IPS-NIHi11 (cell line): ENCODE results near the gene SLMAP.
A peak's percentile ranks its signal among the peaks of the same experiment; 100 is the strongest.

Experiments
- DNase-seq: peaks from one replicate; pipeline ENCODE4 v3.0.0; 2012; ENCODE audit warnings: mixed read lengths, low spot score

The SLMAP gene

GRCh38 chr3:57755741-57756527 lies at the start of gene SLMAP:
TSS of gene SLMAP (plus strand) at chr3:57756309. CDS start at chr3:57757652, 1,343 bp downstream.
- peak; percentile 94 for DNase-seq

GRCh38 chr3:57706462-57706861 lies 49.6 kb upstream of the SLMAP start:
- DNase-seq: no peak

- no peak for DNase-seq
These were observed 47.1 kb upstream of the SLMAP start for GRCh38 chr3:57709031-57709430.

- no peak for DNase-seq
These were observed 46.5 kb upstream of the SLMAP start for GRCh38 chr3:57709559-57709958.

- DNase-seq: no peak
These were observed 40.4 kb upstream of the SLMAP start for GRCh38 chr3:57715686-57716085.

GRCh38 chr3:57717205-57717868 lies 38.8 kb upstream of the SLMAP start:
- no peak for DNase-seq

GRCh38 chr3:57718118-57718517 lies 38.0 kb upstream of the SLMAP start:
- no peak for DNase-seq

- DNase-seq: no peak
These were observed 29.7 kb upstream of the SLMAP start for GRCh38 chr3:57726397-57726796.

GRCh38 chr3:57727106-57727505 lies 29.0 kb upstream of the SLMAP start:
- DNase-seq: no peak

- DNase-seq: no peak
These were observed 26.6 kb upstream of the SLMAP start for GRCh38 chr3:57729334-57730045.

GRCh38 chr3:57730682-57731081 lies 25.4 kb upstream of the SLMAP start:
- DNase-seq: no peak

GRCh38 chr3:57731311-57731710 lies 24.8 kb upstream of the SLMAP start:
- no peak for DNase-seq

GRCh38 chr3:57733790-57734189 lies 22.3 kb upstream of the SLMAP start:
- DNase-seq: no peak

- DNase-seq: no peak
These were observed 20.7 kb upstream of the SLMAP start for GRCh38 chr3:57735405-57735804.

- no peak for DNase-seq
These were observed 18.3 kb upstream of the SLMAP start for GRCh38 chr3:57737840-57738239.

- no peak for DNase-seq
These were observed 17.7 kb upstream of the SLMAP start for GRCh38 chr3:57738391-57738790.

GRCh38 chr3:57740027-57740426 lies 16.1 kb upstream of the SLMAP start:
- DNase-seq: no peak

GRCh38 chr3:57743496-57743895 lies 12.6 kb upstream of the SLMAP start:
- no peak for DNase-seq

GRCh38 chr3:57745101-57745500 lies 11.0 kb upstream of the SLMAP start:
- no peak for DNase-seq

GRCh38 chr3:57746156-57747010 lies 9.7 kb upstream of the SLMAP start:
- no peak for DNase-seq

GRCh38 chr3:57749542-57749941 lies 6.6 kb upstream of the SLMAP start:
- no peak for DNase-seq

- DNase-seq: no peak
These were observed 3.8 kb upstream of the SLMAP start for GRCh38 chr3:57752307-57752706.
